SK-N-SH (cell line): ENCODE measurements around the gene ERO1A. TPM values are rescaled to one million over a fixed set of nuclear protein-coding genes. Genes with fewer than 3 reads are reported as not detected.

Experiments used
- CTCF ChIA-PET: fragments of 300-600, 350-600 bp; formaldehyde crosslinking; extraction: SDS; loops from one replicate; lab custom pipeline; 2021; lab: Yijun Ruan, JAX
- POLR2A ChIA-PET: fragments of 350-600 bp; sonication (Branson Sonifier 250); formaldehyde crosslinking; extraction: SDS; loops from one replicate; lab custom pipeline; 2020; ENCODE audit warnings: antibody characterized with exemption, inconsistent platforms; lab: Yijun Ruan, JAX
- DNase-seq: peaks from one replicate; pipeline ENCODE4 v3.0.0; 2012
- H2AFZ ChIP-seq: fragments of 200-600 bp; sonication (generic); 2 replicates; pipeline ENCODE4 v1.8.1; 2016; ENCODE audit warnings: antibody characterized with exemption, mild to moderate bottlenecking, low read depth
- H3F3A ChIP-seq: fragments of 200-600 bp; sonication (generic); replicated peaks from 2 replicates; pipeline ENCODE3; 2016; ENCODE audit warnings: antibody characterized with exemption, mild to moderate bottlenecking; ENCODE audit not compliant: insufficient read depth
- H3K27ac ChIP-seq, 2 experiments: fragments of 200-500 bp in 1 of 2; fragments of 200-600 bp in 1 of 2; sonication (Bioruptor generic) in 1 of 2; sonication (generic), shearing (Covaris generic) in 1 of 2; 2 replicates each; pipeline versions ENCODE4 v1.5.1 to v1.6.1; 2014 to 2016; ENCODE audit warnings: low read depth in 2 of 2, inconsistent platforms in 1 of 2, low read length in 1 of 2, mild to moderate bottlenecking in 1 of 2, mixed read lengths in 1 of 2
- H3K27me3 ChIP-seq: fragments of 200-600 bp; sonication (generic), shearing (Covaris generic); 2 replicates; pipeline ENCODE4 v1.6.1; 2016; ENCODE audit warnings: mixed run types; ENCODE audit not compliant: insufficient read depth
- H3K36me3 ChIP-seq, 2 experiments: fragments of 200-500 bp in 1 of 2; fragments of 200-600 bp in 1 of 2; sonication (Bioruptor generic) in 1 of 2; sonication (generic) in 1 of 2; replicated peaks in 1 of 2; 2 replicates each; pipeline versions ENCODE3 to v1.5.1; 2014 to 2016; ENCODE audit warnings: low read length in 1 of 2, mild to moderate bottlenecking in 1 of 2; ENCODE audit not compliant: insufficient read depth in 2 of 2, control insufficient read depth in 1 of 2
- H3K4me1 ChIP-seq, 2 experiments: fragments of 200-500 bp in 1 of 2; fragments of 200-600 bp in 1 of 2; sonication (Bioruptor generic) in 1 of 2; sonication (generic), shearing (Covaris generic) in 1 of 2; 2 replicates each; pipeline versions ENCODE4 v1.5.1 to v1.6.1; 2014 to 2016; ENCODE audit warnings: low read depth in 1 of 2, low read length in 1 of 2, mixed run types in 1 of 2; ENCODE audit not compliant: insufficient read depth in 2 of 2, control insufficient read depth in 1 of 2
- H3K4me2 ChIP-seq: fragments of 200-600 bp; sonication (generic), shearing (Covaris generic); 2 replicates; pipeline ENCODE4 v1.6.1; 2017; ENCODE audit warnings: mixed run types
- H3K4me3 ChIP-seq, 2 experiments: fragments of 200-500 bp in 1 of 2; fragments of 200-600 bp in 1 of 2; sonication (Bioruptor generic) in 1 of 2; sonication (generic), shearing (Covaris generic) in 1 of 2; 2 replicates each; pipeline versions ENCODE4 v1.5.1 to v1.8.1; 2014 to 2016; ENCODE audit warnings: low read depth in 2 of 2, inconsistent platforms in 1 of 2, low read length in 1 of 2, mild to moderate bottlenecking in 1 of 2, mixed read lengths in 1 of 2, moderate library complexity in 1 of 2
- H3K79me2 ChIP-seq: fragments of 200-600 bp; sonication (generic); 2 replicates; pipeline ENCODE4 v1.8.1; 2017; ENCODE audit warnings: mild to moderate bottlenecking; ENCODE audit not compliant: insufficient read depth
- H3K9ac ChIP-seq: fragments of 200-600 bp; sonication (generic); 2 replicates; pipeline ENCODE4 v1.6.1; 2017; ENCODE audit warnings: mixed run types
- H3K9me2 ChIP-seq: fragments of 200-600 bp; sonication (generic); 2 replicates; pipeline ENCODE4 v1.6.1; 2017; ENCODE audit warnings: mixed run types
- H3K9me3 ChIP-seq: fragments of 200-600 bp; sonication (generic); 2 replicates; pipeline ENCODE4 v1.6.1; 2017; ENCODE audit warnings: mixed run types, mild to moderate bottlenecking, moderate library complexity
- H4K20me1 ChIP-seq: fragments of 200-600 bp; sonication (generic); 2 replicates; pipeline ENCODE4 v1.6.1; 2017; ENCODE audit warnings: mild to moderate bottlenecking, mixed run types; ENCODE audit not compliant: insufficient read depth
- CHD2 ChIP-seq: fragments of 150-350 bp; IDR thresholded peaks from 2 replicates; pipeline ENCODE4 v1.6.1; 2018; ENCODE audit warnings: low read length; ENCODE audit not compliant: partially characterized antibody
- ELF1 ChIP-seq: IDR thresholded peaks from 2 replicates; pipeline ENCODE4 v1.4.0; 2012
- EP300 ChIP-seq, 2 experiments: IDR thresholded peaks; 2 replicates each; pipeline versions ENCODE4 v1.4.0 to v1.6.1; 2012; ENCODE audit warnings: borderline replicate concordance in 1 of 2, low read depth in 1 of 2, low read length in 1 of 2
- FOSL2 ChIP-seq: IDR thresholded peaks from 2 replicates; pipeline ENCODE4 v1.4.0; 2012; ENCODE audit warnings: low read depth, mild to moderate bottlenecking, moderate library complexity, borderline replicate concordance
- FOXJ3 ChIP-seq: sonication (generic); formaldehyde crosslinking; IDR thresholded peaks from 2 replicates; pipeline ENCODE4 v1.5.1; 2020; ENCODE audit warnings: mild to moderate bottlenecking, missing genetic modification reagents
- GABPA ChIP-seq: IDR thresholded peaks from 2 replicates; pipeline ENCODE4 v1.4.0; 2012; ENCODE audit warnings: low read depth, mild to moderate bottlenecking
- GATA2 ChIP-seq: sonication (generic); formaldehyde crosslinking; IDR thresholded peaks from 2 replicates; pipeline ENCODE4 v1.5.0; 2020; ENCODE audit warnings: mild to moderate bottlenecking, missing genetic modification reagents
- MAX ChIP-seq: IDR thresholded peaks from 2 replicates; pipeline ENCODE4 v1.4.0; 2012; ENCODE audit warnings: low read depth
- MXI1 ChIP-seq: IDR thresholded peaks from 2 replicates; pipeline ENCODE4 v1.6.1; 2012; ENCODE audit warnings: mild to moderate bottlenecking, low read depth, low read length, improper control_type of control experiment
- PBX3 ChIP-seq: IDR thresholded peaks from 2 replicates; pipeline ENCODE4; 2012
- POLR2AphosphoS5 ChIP-seq: IDR thresholded peaks from 2 replicates; pipeline ENCODE4 v1.6.1; 2012; ENCODE audit warnings: low read depth, low read length
- RCOR1 ChIP-seq: fragments of 150-350 bp; IDR thresholded peaks from 2 replicates; pipeline ENCODE4 v1.6.1; 2017; ENCODE audit warnings: antibody characterized with exemption, low read length
- RXRA ChIP-seq: IDR thresholded peaks from 2 replicates; pipeline ENCODE4 v1.4.0; 2012; ENCODE audit warnings: low read depth, mild to moderate bottlenecking, borderline replicate concordance
- TCF12 ChIP-seq: IDR thresholded peaks from 2 replicates; pipeline ENCODE4 v1.4.0; 2012
- TEAD4 ChIP-seq: IDR thresholded peaks from 2 replicates; pipeline ENCODE4 v1.4.0; 2012; ENCODE audit warnings: mild to moderate bottlenecking, borderline replicate concordance; ENCODE audit not compliant: insufficient read depth
- USF2 ChIP-seq: fragments of 150-350 bp; IDR thresholded peaks from 2 replicates; pipeline ENCODE4 v1.6.1; 2017; ENCODE audit warnings: antibody characterized with exemption, low read length, low read depth, borderline replicate concordance
- YY1 ChIP-seq: IDR thresholded peaks from 2 replicates; pipeline ENCODE4 v1.4.0; 2012; ENCODE audit warnings: low read depth, mild to moderate bottlenecking
- ZBTB33 ChIP-seq: IDR thresholded peaks from 2 replicates; pipeline ENCODE4 v1.4.0; 2012; ENCODE audit warnings: low read depth, borderline replicate concordance
- WGBS: methylation state at CpG from one replicate; pipeline ENCODE4 v1.1.6; 2017; ENCODE audit warnings: low lambda C conversion rate; 5-methylcytosine and 5-hydroxymethylcytosine counted together
- polyA plus RNA-seq, 3 experiments: library from polyadenylated mRNA; depleted of rRNA; stranded (reverse); fragments of >200 nt; gene quantifications; 2 replicates each; pipeline ENCODE4 v1.2.3, GENCODE V29; 2012

Gene ERO1A
- polyA plus RNA-seq, 1 of the 3 experiments (the other 2 are of a cell fraction): 19.3 TPM

GRCh38 chr14:52692248-52692962 lies 3.0 kb downstream of the ERO1A start:
- H3K36me3 ChIP-seq: no peaks in the 10 kb centered on the region
- H3K9me3 ChIP-seq: no peaks in the 10 kb centered on the region
- no peak overlapping the region for H2AFZ ChIP-seq
- 51% methylated on average over 5 of the region's 5 CpGs for WGBS
- peaks cover 9% of the 10 kb centered on the region for H3F3A ChIP-seq
- peaks cover 78% of the 10 kb centered on the region for H3K79me2 ChIP-seq
- H3K27ac ChIP-seq: peak overlapping the region in 1 of 2 experiments; percentile 40; a peak in 2 of 4 replicates
- ChIA-PET CTCF (no interaction called here), POLR2A (no interaction called here)
- peak overlapping the region; percentile 24; the same call in 1 of the 2 replicates for H3K4me2 ChIP-seq
- H3K9me2 ChIP-seq: no peaks in the 10 kb centered on the region
- no peaks in the 10 kb centered on the region for H3K27me3 ChIP-seq
- DNase-seq: peak; percentile 66
- H3K4me1 ChIP-seq: peaks cover 10 to 12% of the 10 kb centered on the region in 2 experiments; a peak in 3 of 4 replicates
- H3K9ac ChIP-seq: no peak overlapping the region
- TF ChIP-seq PBX3 (0 out of 2 replicates have a peak, but pooled peaks have one; percentile 26), GATA2 (CRISPR knock-in tag) (no peak), EP300 (IDR thresholded peaks at IDR 0.05; ENCODE audit: borderline replicate concordance in 1 of 2, low read depth in 1 of 2, low read length in 1 of 2) (peak in 1 of 2 experiments; percentile 19; a peak in 1 of 4 replicates)
- H4K20me1 ChIP-seq: peaks cover 32% of the 10 kb centered on the region
- no peak overlapping the region for H3K4me3 ChIP-seq

GRCh38 chr14:52690983-52691760 lies 4.2 kb downstream of the ERO1A start:
- no peak for DNase-seq
- H3K4me1 ChIP-seq: peaks cover 10 to 12% of the 10 kb centered on the region in 2 experiments; a peak in 3 of 4 replicates
- no peak overlapping the region for H3K4me2 ChIP-seq
- no peak overlapping the region for H3K9ac ChIP-seq
- ChIA-PET POLR2A (no interaction called here), CTCF (no interaction called here)
- WGBS: 93% methylated on average over 7 of the region's 7 CpGs
- peaks cover 2% of the 10 kb centered on the region for H3F3A ChIP-seq
- H3K9me3 ChIP-seq: no peaks in the 10 kb centered on the region
- H3K27ac ChIP-seq: no peak overlapping the region
- no peaks in the 10 kb centered on the region for H3K36me3 ChIP-seq
- no peak overlapping the region for H3K4me3 ChIP-seq
- H3K79me2 ChIP-seq: peaks cover 90% of the 10 kb centered on the region
- no peak overlapping the region for H2AFZ ChIP-seq
- TF ChIP-seq TCF12 (no peak), ELF1 (no peak), RCOR1 (no peak), FOSL2 (no peak), GABPA (no peak), FOXJ3 (CRISPR knock-in tag) (no peak), TEAD4 (no peak), YY1 (no peak), CHD2 (no peak), MAX (no peak), USF2 (no peak), POLR2AphosphoS5 (no peak), ZBTB33 (no peak), MXI1 (no peak), GATA2 (CRISPR knock-in tag) (no peak), RXRA (no peak)
- TF ChIP-seq, all 33 proteins: peak for 0
- no peaks in the 10 kb centered on the region for H3K27me3 ChIP-seq
- no peaks in the 10 kb centered on the region for H3K9me2 ChIP-seq
- peaks cover 43% of the 10 kb centered on the region for H4K20me1 ChIP-seq
